GM18951 (cell line): Measurements from ENCODE around the gene WDR83.
"Not testable (repeated sequence)": the region's sequence is repeated elsewhere in the genome, so short reads cannot be mapped to it uniquely, and the experiment has no call there.

Experiments used
- POLR2A ChIP-seq: IDR thresholded peaks from 4 replicates; pipeline ENCODE4 v1.6.1; 2011; ENCODE audit warnings: mild to moderate bottlenecking; ENCODE audit not compliant: insufficient read length, insufficient read depth; ENCODE audit errors: extremely low read depth
- in situ Hi-C: fragments of 300-500 bp; cut with MboI; formaldehyde crosslinking; loops from one replicate; pipeline ENCODE4 v1.12.0; 2022; ENCODE audit warnings: low sequenced_read_pairs, mixed read lengths, inconsistent platforms; ENCODE audit not compliant: unreplicated experiment

WDR83 gene

GRCh38 chr19:12665671-12666264, 839 bp upstream of the WDR83 start:
- TF ChIP-seq POLR2A, result peak; percentile 14
- in situ Hi-C loops, result no loop called here

- in situ Hi-C loops, result no loop called here
- no peak for TF ChIP-seq POLR2A
Observed at GRCh38 chr19:12667731-12668302, 1.2 kb downstream of the WDR83 start.

- TF ChIP-seq POLR2A, result no peak
- in situ Hi-C loops, result no loop called here
Observed at GRCh38 chr19:12668346-12668745, 1.7 kb downstream of the WDR83 start.

GRCh38 chr19:12668932-12669269, 2.3 kb downstream of the WDR83 start:
- no peak for TF ChIP-seq POLR2A
- in situ Hi-C loops, result no loop called here

- TF ChIP-seq POLR2A, result peak; percentile 62
- in situ Hi-C loops, result loop anchor here (5.0 kb wide), 1 partner anchor 102 kb away; no protein-coding TSS in a partner anchor
Observed at GRCh38 chr19:12669270-12670158, 2.9 kb downstream of the WDR83 start.

GRCh38 chr19:12670159-12670928, 3.7 kb downstream of the WDR83 start:
- no peak for TF ChIP-seq POLR2A
- in situ Hi-C loops, result loop anchor here (5.0 kb wide), 1 partner anchor 103 kb away; no protein-coding TSS in a partner anchor

- in situ Hi-C loops, result loop anchor here (5.0 kb wide), 1 partner anchor 105 kb away; no protein-coding TSS in a partner anchor
- TF ChIP-seq POLR2A, result no peak
Observed at GRCh38 chr19:12672744-12673143, 6.1 kb downstream of the WDR83 start.

- in situ Hi-C loops, result no loop called here
- no peak for TF ChIP-seq POLR2A
Observed at GRCh38 chr19:12675399-12675798, 8.8 kb downstream of the WDR83 start.

- in situ Hi-C loops, result no loop called here
- TF ChIP-seq POLR2A, result no peak
Observed at GRCh38 chr19:12675940-12676339, 9.3 kb downstream of the WDR83 start.

GRCh38 chr19:12676384-12676792, 9.8 kb downstream of the WDR83 start:
- no peak for TF ChIP-seq POLR2A
- in situ Hi-C loops, result no loop called here

- in situ Hi-C loops, result no loop called here
- no peak for TF ChIP-seq POLR2A
Observed at GRCh38 chr19:12676928-12677327, 10.3 kb downstream of the WDR83 start.

- in situ Hi-C loops, result not testable (repeated sequence)
Observed at GRCh38 chr19:12678039-12678438, 11.4 kb downstream of the WDR83 start.

GRCh38 chr19:12680034-12680433, 13.4 kb downstream of the WDR83 start:
- in situ Hi-C loops, result no loop called here
- no peak for TF ChIP-seq POLR2A
